Kidney (tissue), 14 donors: Measurements from ENCODE around the gene NCOA7. TPM values are rescaled to one million over a fixed set of nuclear protein-coding genes. Genes with fewer than 3 reads are reported as not detected.

Experiments used
- DNase-seq, 5 donors: peaks; one replicate each; pipeline ENCODE4 v3.0.0-alpha.2; 2013 to 2020
- FAIRE-seq: peaks from 2 replicates; lab custom pipeline; 2012; peaks lifted over from hg19 to GRCh38; lab: Jason Lieb, UNC
- H3K27ac ChIP-seq, 2 donors: one replicate each; pipeline ENCODE4 v1.7.0; 2013; ENCODE audit warnings: low read depth in 2 of 2, low read length in 2 of 2, inconsistent platforms in 1 of 2
- H3K27me3 ChIP-seq: one replicate; pipeline ENCODE4 v1.7.1; 2013; ENCODE audit warnings: low read length, inconsistent platforms; ENCODE audit not compliant: control insufficient read depth, insufficient read depth
- H3K36me3 ChIP-seq, 3 donors: one replicate each; pipeline versions ENCODE4 v1.7.0 to v1.7.1; 2013; ENCODE audit warnings: low read length in 3 of 3, control low read depth in 1 of 3, inconsistent platforms in 1 of 3; ENCODE audit not compliant: insufficient read depth in 3 of 3, control insufficient read depth in 2 of 3
- H3K4me1 ChIP-seq, 3 donors: one replicate each; pipeline versions ENCODE4 v1.7.0 to v1.7.1; 2013; ENCODE audit warnings: low read length in 3 of 3, inconsistent platforms in 1 of 3, low read depth in 1 of 3; ENCODE audit not compliant: control insufficient read depth in 2 of 3, insufficient read depth in 2 of 3
- H3K4me3 ChIP-seq, 3 donors: one replicate each; pipeline versions ENCODE4 v1.7.0 to v1.8.1; 2013; ENCODE audit warnings: low read length in 3 of 3, control low read depth in 1 of 3, inconsistent platforms in 1 of 3
- H3K9ac ChIP-seq, 3 donors: one replicate each; pipeline versions ENCODE4 v1.7.0 to v1.7.1; 2013; ENCODE audit warnings: low read length in 3 of 3, control low read depth in 1 of 3, inconsistent platforms in 1 of 3
- H3K9me3 ChIP-seq, 3 donors: one replicate each; pipeline versions ENCODE4 v1.7.0 to v1.7.1; 2013; ENCODE audit warnings: low read length in 3 of 3, control low read depth in 1 of 3, inconsistent platforms in 1 of 3; ENCODE audit not compliant: control insufficient read depth in 2 of 3, insufficient read depth in 1 of 3
- CTCF ChIP-seq: IDR thresholded peaks from 3 replicates; pipeline ENCODE4 v1.5.1; 2012; ENCODE audit warnings: mild to moderate bottlenecking, moderate library complexity, borderline replicate concordance; ENCODE audit not compliant: insufficient read depth; ENCODE audit errors: extremely low read depth
- intact Hi-C: fragments of 100-400 bp; cut with DNase I; formaldehyde crosslinking; loops from one replicate; pipeline ENCODE4 v1.11.1; 2022
- polyA plus RNA-seq: library from polyadenylated mRNA; stranded (reverse); fragments of 350-450 nt; fragmentation: Illumina TruSeq; extraction: RNeasy Lipid Tissue Mini Kit (QIAGEN cat#74804); gene quantifications from one replicate; pipeline ENCODE4 v1.2.3, GENCODE V29; 2014; ENCODE audit warnings: low read depth, low replicate concordance; ENCODE audit not compliant: insufficient read depth
- total RNA-seq: library from RNA; stranded (reverse); fragmentation: NEBNext Ultra II Directional; extraction: Animal tissue kit (Norgen Biotek cat#: 25700); gene quantifications from one replicate; pipeline ENCODE4 v1.2.1, GENCODE V29; 2021
- donor health status: control.
- donor health status: control.
- donor health status: control.
- donor health status: control.
- donor health status: control.
- donor health status: DM: yes; HTN: yes; CAD: no.
- donor health status: Normal renal cell carcinoma (clear cell type).

NCOA7 gene
- total and polyA plus RNA-seq, 2 donors from 2014 or later = 21.0 to 135 TPM

- Histone ChIP-seq H3K36me3 (peaks cover 0 to 3% (median 0%) of the 10 kb centered on the region in 3 donors), H3K4me3 (no peak overlapping the region), H3K4me1 (peaks cover 0 to 4% (median 0%) of the 10 kb centered on the region in 3 donors), H3K27me3 (no peaks in the 10 kb centered on the region), H3K27ac (no peak overlapping the region), H3K9me3 (no peaks in the 10 kb centered on the region), H3K9ac (no peak overlapping the region)
- no peak for FAIRE-seq
- no peak for TF ChIP-seq CTCF
- DNase-seq = no peak
- intact Hi-C loops = loop anchor here (10.0 kb wide), 1 partner anchor 59 kb away; the partner anchor contains the start of gene NCOA7
These were observed 63.0 kb downstream of the NCOA7 start for GRCh38 chr6:125853756-125854155.

- peaks cover 0 to 3% (median 0%) of the 10 kb centered on the region in 3 donors for H3K36me3 ChIP-seq
- DNase-seq (no peak), FAIRE-seq (no peak)
- H3K9ac ChIP-seq = no peak overlapping the region
- no peak for TF ChIP-seq CTCF
- H3K27ac ChIP-seq = no peak overlapping the region
- no peaks in the 10 kb centered on the region for H3K9me3 ChIP-seq
- H3K27me3 ChIP-seq = no peaks in the 10 kb centered on the region
- H3K4me1 ChIP-seq = peaks cover 0 to 4% (median 0%) of the 10 kb centered on the region in 3 donors
- no peak overlapping the region for H3K4me3 ChIP-seq
- intact Hi-C loops = loop anchor here (10.0 kb wide), 1 partner anchor 60 kb away; the partner anchor contains the start of gene NCOA7
These were observed 63.6 kb downstream of the NCOA7 start for GRCh38 chr6:125854355-125854754.

GRCh38 chr6:125855783-125856182, 65.0 kb downstream of the NCOA7 start:
- intact Hi-C loops = loop anchor here (10.0 kb wide), 1 partner anchor 61 kb away; the partner anchor contains the start of gene NCOA7
- no peak for TF ChIP-seq CTCF
- H3K9me3 ChIP-seq = no peaks in the 10 kb centered on the region
- no peaks in the 10 kb centered on the region for H3K27me3 ChIP-seq
- peaks cover 0 to 3% (median 0%) of the 10 kb centered on the region in 3 donors for H3K36me3 ChIP-seq
- DNase-seq (no peak), FAIRE-seq (no peak)
- H3K4me3 ChIP-seq = no peak overlapping the region
- no peak overlapping the region for H3K27ac ChIP-seq
- H3K9ac ChIP-seq = no peak overlapping the region
- peaks cover 0 to 4% (median 0%) of the 10 kb centered on the region in 3 donors for H3K4me1 ChIP-seq
